Immature natural killer cell (primary cell): ENCODE measurements around the gene OLFM2. TPM values are rescaled to one million over a fixed set of nuclear protein-coding genes. Genes with fewer than 3 reads are reported as not detected.
"Not testable (repeated sequence)": the region's sequence is repeated elsewhere in the genome, so short reads cannot be mapped to it uniquely, and the experiment has no call there.

ENCODE experiments used
- DNase-seq, 3 donors: peaks; one replicate each; pipeline ENCODE4 v3.0.0; 2022; ENCODE audit warnings: mixed read lengths in 1 of 3
- H3K27ac Mint-ChIP-seq, 6 donors: one replicate each; pipeline ENCODE4 v1.8.0; 2020; ENCODE audit warnings: mixed read lengths in 6 of 6, mild to moderate bottlenecking in 5 of 6, inconsistent platforms in 4 of 6, moderate library complexity in 3 of 6
- H3K27me3 Mint-ChIP-seq, 3 donors: one replicate each; pipeline ENCODE4 v1.8.0; 2020 to 2021; ENCODE audit warnings: low read depth in 3 of 3, mild to moderate bottlenecking in 3 of 3, mixed read lengths in 3 of 3, moderate library complexity in 3 of 3, inconsistent platforms in 1 of 3
- H3K36me3 Mint-ChIP-seq, 3 donors: one replicate each; pipeline ENCODE4 v1.8.0; 2020; ENCODE audit warnings: mixed read lengths in 3 of 3, inconsistent platforms in 2 of 3, mild to moderate bottlenecking in 2 of 3
- H3K4me1 Mint-ChIP-seq, 2 donors: one replicate each; pipeline ENCODE4 v1.8.0; 2020; ENCODE audit warnings: inconsistent platforms in 2 of 2, mild to moderate bottlenecking in 2 of 2, mixed read lengths in 2 of 2, moderate library complexity in 1 of 2
- H3K4me3 Mint-ChIP-seq, 5 donors: one replicate each; pipeline ENCODE4 v1.8.0; 2020; ENCODE audit warnings: mild to moderate bottlenecking in 5 of 5, mixed read lengths in 5 of 5, inconsistent platforms in 3 of 5, moderate library complexity in 3 of 5
- H3K9me3 Mint-ChIP-seq, 6 donors: one replicate each; pipeline ENCODE4 v1.8.0; 2020; ENCODE audit warnings: mild to moderate bottlenecking in 6 of 6, mixed read lengths in 6 of 6, inconsistent platforms in 4 of 6, moderate library complexity in 3 of 6
- polyA plus RNA-seq, 3 donors: library from polyadenylated mRNA; unstranded; fragments of 300-500 nt; fragmentation: Illumina TruSeq; gene quantifications; one replicate each; pipeline ENCODE4 v1.2.3, GENCODE V29; 2021

The OLFM2 gene
- polyA plus RNA-seq, 3 donors from 2014 or later: 1.9 to 3.7 (median 3.7) TPM

DNA sequence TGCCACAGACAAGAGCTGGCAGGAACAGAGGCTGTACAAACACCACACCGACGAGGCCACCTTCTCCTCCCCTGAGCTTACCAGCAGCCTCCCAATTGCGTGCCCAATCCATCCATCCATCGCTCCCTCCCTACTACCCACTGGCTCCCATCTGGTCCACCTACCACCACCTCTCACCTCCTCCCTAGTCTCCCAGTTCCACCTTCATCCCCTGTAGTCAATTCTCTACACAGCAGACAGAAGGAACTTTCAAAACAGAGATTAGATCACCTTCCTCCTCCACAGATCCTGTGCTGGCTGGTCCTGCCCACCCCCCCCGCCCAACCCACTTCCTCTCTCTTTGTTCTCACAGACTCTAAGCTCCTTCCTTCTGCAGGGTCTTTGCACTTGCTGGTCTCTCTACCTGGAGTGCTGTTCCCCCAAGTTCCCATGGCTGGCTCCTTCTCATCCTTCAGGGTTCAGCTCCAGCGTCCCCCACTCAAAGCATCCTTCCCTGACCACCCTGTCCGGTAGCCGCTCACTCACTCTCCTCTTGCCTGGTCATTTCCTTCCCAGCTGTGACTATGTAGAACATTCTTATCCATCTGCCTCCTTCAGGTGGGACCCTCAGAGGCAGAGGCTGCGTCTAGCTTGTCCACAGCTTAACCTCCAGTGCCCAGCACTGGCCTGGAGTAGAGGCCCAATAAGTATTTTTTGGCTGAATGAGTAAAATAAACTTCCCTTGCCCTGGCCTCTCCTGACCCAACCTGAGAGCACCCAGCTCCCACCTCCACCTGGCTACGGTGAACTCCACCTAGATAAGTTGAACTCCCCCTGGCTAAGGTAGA, 78.2 kb downstream of the OLFM2 start:
- H3K4me3 Mint-ChIP-seq: peak overlapping the region; percentile 79 to 98 (median 89)
- H3K27ac Mint-ChIP-seq: peak overlapping the region; percentile 88 to 98 (median 94)
- no peaks in the 10 kb centered on the region for H3K9me3 Mint-ChIP-seq
- H3K36me3 Mint-ChIP-seq: peaks cover 4 to 11% (median 8%) of the 10 kb centered on the region in 3 donors
- peaks cover 41 to 45% of the 10 kb centered on the region in 2 donors for H3K4me1 Mint-ChIP-seq
- DNase-seq: peak in 2 of 3 donors; percentile 14 to 20
- peaks cover 0 to 1% (median 1%) of the 10 kb centered on the region in 3 donors for H3K27me3 Mint-ChIP-seq

DNA sequence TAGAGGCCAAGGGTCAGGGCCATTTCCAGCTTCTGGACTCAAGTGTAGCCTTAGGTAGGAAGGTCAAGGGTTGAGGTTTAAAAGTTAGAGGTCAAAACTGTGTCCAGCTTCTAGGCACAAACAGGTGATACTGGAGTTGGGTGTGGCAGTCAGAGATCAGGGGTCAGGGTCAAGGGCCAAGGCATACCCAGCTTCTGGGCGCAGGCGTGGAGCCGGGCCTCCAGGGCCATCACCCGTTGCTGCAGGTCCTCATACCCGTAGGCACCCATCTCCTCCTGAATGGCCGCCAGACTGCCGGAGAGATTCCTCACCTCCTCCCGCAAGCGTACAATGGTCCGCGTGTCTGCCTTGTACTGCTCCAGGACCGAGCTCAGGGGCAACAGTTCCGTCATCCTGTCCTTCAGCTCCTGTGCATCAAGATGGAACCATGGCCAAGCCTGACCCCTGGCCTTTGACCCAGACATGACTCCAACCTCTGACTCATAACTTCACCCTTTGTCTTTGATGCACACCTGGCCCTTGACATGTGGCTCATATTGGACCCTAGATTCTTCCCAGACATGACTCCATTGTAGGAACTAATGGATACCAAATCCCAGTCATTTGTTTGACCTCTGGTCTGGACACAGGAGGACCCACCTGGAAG, 79.1 kb downstream of the OLFM2 start:
- Mint-ChIP-seq H3K27ac (peak overlapping the region; percentile 88 to 98 (median 94)), H3K4me1 (peaks cover 39 to 41% of the 10 kb centered on the region in 2 donors), H3K4me3 (peak overlapping the region; percentile 79 to 98 (median 89))

DNA sequence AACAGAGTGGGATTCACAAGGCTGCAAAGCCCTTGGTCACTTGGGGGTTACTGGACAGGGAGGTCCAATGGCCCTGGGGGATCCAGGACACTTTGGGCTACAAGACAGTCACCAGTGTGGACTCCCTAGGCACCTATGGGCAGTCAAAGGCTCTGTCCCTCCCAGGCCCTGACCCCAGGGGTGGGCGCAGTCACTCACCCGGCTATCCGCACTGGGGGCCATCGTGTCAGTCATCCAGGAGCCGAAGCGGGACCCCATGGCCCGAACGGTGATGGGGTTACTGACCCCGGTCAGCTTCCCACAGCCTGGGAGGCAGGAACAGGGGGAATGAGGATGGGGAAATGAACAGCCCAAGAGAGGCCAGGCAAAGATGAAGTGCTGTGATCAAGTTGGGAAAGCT, 79.7 kb downstream of the OLFM2 start:
- no peak for DNase-seq
- Mint-ChIP-seq H3K4me1 (peaks cover 38 to 39% of the 10 kb centered on the region in 2 donors), H3K27ac (peak overlapping the region in 5 of 6 donors; percentile 26 to 82 (median 55)), H3K4me3 (peak overlapping the region; percentile 27 to 72 (median 65)), H3K27me3 (peaks cover 0 to 1% (median 1%) of the 10 kb centered on the region in 3 donors), H3K36me3 (peaks cover 4 to 11% (median 8%) of the 10 kb centered on the region in 3 donors), H3K9me3 (no peaks in the 10 kb centered on the region)

More for the DNA sequence above, 79.1 kb downstream of the OLFM2 start:
- DNase-seq: no peak
- H3K36me3 Mint-ChIP-seq: peaks cover 4 to 11% (median 8%) of the 10 kb centered on the region in 3 donors
- H3K27me3 Mint-ChIP-seq: peaks cover 0 to 1% (median 1%) of the 10 kb centered on the region in 3 donors
- H3K9me3 Mint-ChIP-seq: no peaks in the 10 kb centered on the region

DNA sequence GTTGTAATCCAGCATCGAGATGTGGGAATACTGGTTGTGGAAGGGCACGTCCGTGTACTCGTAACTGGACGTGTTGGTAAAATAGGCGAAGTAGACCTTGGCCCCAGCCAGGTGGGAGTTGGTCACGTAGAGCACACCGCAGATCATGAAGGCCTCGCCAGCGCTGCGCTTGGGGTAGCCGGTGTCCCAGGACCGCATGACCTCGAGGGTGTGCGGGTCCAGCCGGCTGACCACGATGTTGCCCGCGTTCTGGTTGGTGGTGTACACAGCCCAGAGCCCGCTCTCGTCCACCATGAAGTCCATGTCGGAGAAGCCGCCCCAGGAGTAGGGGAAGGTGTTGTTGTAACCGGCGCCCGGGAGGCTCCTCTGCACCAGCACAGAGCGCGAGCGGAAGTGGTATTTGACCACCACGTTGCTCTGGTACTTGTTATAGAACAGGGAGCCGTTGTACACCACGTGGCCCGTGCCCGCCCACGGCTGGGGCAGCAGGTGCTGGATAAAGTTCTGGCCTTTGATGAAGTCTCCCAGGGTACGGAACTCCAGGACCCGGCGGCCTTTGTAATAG, 82.0 kb downstream of the OLFM2 start:
- peaks cover 0 to 3% (median 1%) of the 10 kb centered on the region in 3 donors for H3K27me3 Mint-ChIP-seq
- H3K27ac Mint-ChIP-seq: no peak overlapping the region
- H3K4me3 Mint-ChIP-seq: no peak overlapping the region
- H3K9me3 Mint-ChIP-seq: no peaks in the 10 kb centered on the region
- peaks cover 36% of the 10 kb centered on the region in 2 donors for H3K4me1 Mint-ChIP-seq
- no peak for DNase-seq
- H3K36me3 Mint-ChIP-seq: peaks cover 4 to 11% (median 8%) of the 10 kb centered on the region in 3 donors

GRCh38 chr19:9850235-9850959, 85.9 kb downstream of the OLFM2 start:
- Mint-ChIP-seq H3K4me3 (no peak overlapping the region), H3K36me3 (peaks cover 4 to 6% (median 4%) of the 10 kb centered on the region in 3 donors), H3K27me3 (peaks cover 0 to 2% (median 1%) of the 10 kb centered on the region in 3 donors), H3K27ac (peak overlapping the region in 1 of 6 donors; percentile 40), H3K9me3 (no peaks in the 10 kb centered on the region), H3K4me1 (peaks cover 15 to 18% of the 10 kb centered on the region in 2 donors)
- no peak for DNase-seq

DNA sequence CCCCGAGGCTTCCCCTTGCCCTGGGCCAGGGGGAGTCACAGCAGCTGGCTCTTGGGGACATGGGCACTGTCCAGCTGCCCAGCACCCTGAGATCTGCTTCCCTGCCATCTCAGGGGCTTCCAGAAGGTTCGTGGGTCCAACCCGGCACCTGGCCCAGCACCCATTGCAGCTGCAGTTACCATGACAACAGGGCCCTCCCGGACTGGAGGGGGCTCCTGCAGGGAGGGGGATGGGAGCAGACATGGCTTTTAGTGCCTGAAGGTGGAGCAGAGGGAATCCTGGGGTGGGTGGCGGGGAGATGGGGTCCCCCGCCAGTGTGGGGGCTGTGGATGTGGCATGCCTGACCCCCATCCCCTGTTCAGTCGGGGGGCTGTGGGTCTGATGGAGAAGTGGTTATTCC, 86.5 kb downstream of the OLFM2 start:
- no peak overlapping the region for H3K4me3 Mint-ChIP-seq
- peaks cover 0 to 2% (median 1%) of the 10 kb centered on the region in 3 donors for H3K27me3 Mint-ChIP-seq
- no peaks in the 10 kb centered on the region for H3K9me3 Mint-ChIP-seq
- H3K4me1 Mint-ChIP-seq: peaks cover 19 to 24% of the 10 kb centered on the region in 2 donors
- peaks cover 4 to 9% (median 8%) of the 10 kb centered on the region in 3 donors for H3K36me3 Mint-ChIP-seq
- H3K27ac Mint-ChIP-seq: peak overlapping the region in 1 of 6 donors; percentile 7
- no peak for DNase-seq

GRCh38 chr19:9848762-9849161, 87.6 kb downstream of the OLFM2 start:
- Mint-ChIP-seq H3K27me3 (peaks cover 0 to 2% (median under 1%) of the 10 kb centered on the region in 3 donors), H3K9me3 (no peaks in the 10 kb centered on the region), H3K36me3 (peaks cover 2 to 7% (median 6%) of the 10 kb centered on the region in 3 donors), H3K4me3 (no peak overlapping the region), H3K27ac (no peak overlapping the region), H3K4me1 (peaks cover 20 to 21% of the 10 kb centered on the region in 2 donors)
- DNase-seq: no peak

DNA sequence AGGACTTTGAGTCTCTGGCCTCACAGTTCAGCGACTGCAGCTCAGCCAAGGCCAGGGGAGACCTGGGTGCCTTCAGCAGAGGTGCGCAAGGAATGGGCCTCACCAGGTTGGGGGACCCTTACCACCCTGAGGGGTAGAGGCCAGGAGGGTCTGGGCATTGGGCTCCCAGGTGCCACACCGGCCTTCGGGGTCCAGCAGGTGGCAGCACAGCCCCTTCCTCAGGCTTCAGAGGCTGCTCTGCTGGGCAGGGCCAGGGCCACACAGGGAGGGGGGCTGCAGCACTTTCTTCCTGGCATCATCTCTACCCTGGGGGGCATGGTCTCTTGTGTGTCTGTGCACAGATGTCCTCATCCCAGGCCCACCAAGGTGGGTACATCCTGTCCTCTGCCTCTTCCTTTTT, 88.3 kb downstream of the OLFM2 start:
- Mint-ChIP-seq H3K4me3 (no peak overlapping the region), H3K27ac (no peak overlapping the region), H3K36me3 (peaks cover 5 to 12% (median 10%) of the 10 kb centered on the region in 3 donors), H3K4me1 (peaks cover 19 to 24% of the 10 kb centered on the region in 2 donors), H3K27me3 (peaks cover 0 to 2% (median 0%) of the 10 kb centered on the region in 3 donors), H3K9me3 (no peaks in the 10 kb centered on the region)
- DNase-seq: peak; percentile 13 to 38 (median 26)

DNA sequence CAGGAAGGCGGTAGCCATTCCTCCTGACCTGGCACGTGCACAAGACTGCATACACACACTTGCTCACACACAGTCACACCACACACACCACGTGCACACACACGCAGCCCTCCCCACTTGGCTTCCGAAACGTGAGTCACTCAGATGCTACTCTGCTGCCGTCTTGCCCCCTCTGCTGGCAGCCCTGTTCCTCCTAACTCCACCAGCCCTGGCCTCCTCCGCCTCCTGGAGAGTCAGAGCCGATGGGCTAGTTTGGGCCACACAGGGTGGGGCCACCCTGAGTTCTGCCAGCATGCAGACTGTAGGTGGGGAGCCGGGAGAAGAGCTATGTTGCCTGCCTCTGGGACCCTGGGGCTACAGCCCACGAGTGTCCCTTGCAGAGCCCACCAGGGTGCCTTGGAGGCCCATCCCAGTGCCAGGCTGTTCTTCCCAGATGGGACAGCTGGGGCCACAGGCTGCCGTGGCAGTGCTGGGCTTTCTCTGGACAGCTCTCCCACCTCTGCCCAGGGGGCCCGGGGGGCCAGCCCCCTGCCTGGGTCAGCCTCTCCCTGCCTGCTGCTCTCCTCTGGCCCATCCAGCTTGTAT, 89.1 kb downstream of the OLFM2 start:
- no peak for DNase-seq
- H3K9me3 Mint-ChIP-seq: no peaks in the 10 kb centered on the region
- no peak overlapping the region for H3K27ac Mint-ChIP-seq
- peaks cover 0 to 2% (median 0%) of the 10 kb centered on the region in 3 donors for H3K27me3 Mint-ChIP-seq
- H3K36me3 Mint-ChIP-seq: peaks cover 5 to 17% (median 11%) of the 10 kb centered on the region in 3 donors
- H3K4me3 Mint-ChIP-seq: no peak overlapping the region
- peaks cover 19 to 24% of the 10 kb centered on the region in 2 donors for H3K4me1 Mint-ChIP-seq

GRCh38 chr19:9843626-9844273, 92.6 kb downstream of the OLFM2 start:
- DNase-seq, H3K27me3 Mint-ChIP-seq, H3K9me3 Mint-ChIP-seq, H3K4me3 Mint-ChIP-seq: not testable (repeated sequence)
- peak overlapping the region in 1 of 6 donors; percentile 46 for H3K27ac Mint-ChIP-seq
- peaks cover 19 to 25% of the 10 kb centered on the region in 2 donors for H3K4me1 Mint-ChIP-seq
- H3K36me3 Mint-ChIP-seq: peaks cover 12 to 38% (median 20%) of the 10 kb centered on the region in 3 donors

DNA sequence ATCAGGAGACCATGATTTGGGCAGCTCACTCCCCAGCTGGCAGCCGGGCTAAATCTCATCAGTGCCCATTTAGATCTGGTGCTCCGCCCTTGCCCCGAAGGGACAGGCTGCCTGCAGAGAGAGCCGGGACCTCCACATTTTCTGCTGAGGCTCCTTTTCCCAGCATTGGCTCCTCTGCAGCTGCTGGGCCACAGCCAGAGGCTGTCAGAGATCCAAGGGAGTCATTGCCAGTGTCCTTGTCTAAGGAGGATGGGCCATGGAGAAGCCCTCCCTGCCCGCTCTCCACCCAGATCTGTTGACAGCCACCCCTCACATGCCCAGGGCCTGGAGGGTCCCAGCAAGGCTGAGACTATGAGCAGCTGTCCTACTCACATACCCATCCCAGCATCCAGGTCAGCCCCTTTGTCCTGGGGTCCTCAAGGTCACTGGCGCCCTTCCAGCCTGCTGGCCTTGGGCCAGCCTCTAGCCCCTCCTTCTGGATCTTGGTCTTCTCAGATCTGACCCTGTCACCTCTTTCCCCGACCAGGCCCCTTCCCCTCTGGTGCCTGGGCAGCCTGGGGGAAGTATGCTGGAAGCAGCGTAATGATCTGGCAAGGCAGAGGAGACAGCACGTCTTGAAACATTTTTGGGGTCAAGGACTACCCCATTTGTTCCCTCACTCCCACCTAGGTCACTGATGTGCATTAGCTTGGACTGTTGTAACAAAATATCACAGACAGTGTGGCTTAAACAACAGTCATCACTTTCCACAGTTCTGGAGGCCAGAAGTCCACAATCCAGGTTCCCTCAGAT, 93.3 kb downstream of the OLFM2 start:
- Mint-ChIP-seq H3K27me3 (no peaks in the 10 kb centered on the region), H3K4me3 (no peak overlapping the region), H3K4me1 (peaks cover 19 to 27% of the 10 kb centered on the region in 2 donors), H3K36me3 (peaks cover 12 to 39% (median 20%) of the 10 kb centered on the region in 3 donors), H3K27ac (peak overlapping the region in 1 of 6 donors; percentile 46), H3K9me3 (no peaks in the 10 kb centered on the region)
- no peak for DNase-seq

DNA sequence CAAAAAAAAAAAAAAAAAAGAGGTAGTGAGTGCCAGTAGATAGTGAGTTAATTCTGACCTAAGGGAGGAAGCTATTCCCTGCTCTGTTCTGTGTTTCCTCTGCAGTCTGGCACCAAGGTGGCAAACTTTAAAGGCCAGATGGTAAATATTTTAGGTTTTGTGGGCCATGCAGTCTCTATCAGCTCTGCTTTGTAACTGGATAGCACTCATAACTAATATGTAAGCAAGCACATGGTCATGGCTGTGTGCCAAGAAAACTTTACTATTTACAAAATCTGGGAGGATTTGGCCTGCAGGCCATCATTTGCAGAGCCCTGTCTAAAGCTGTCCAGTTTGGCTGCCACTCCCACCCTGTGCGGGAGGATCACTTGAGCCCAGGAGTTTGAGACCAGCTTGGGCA, 96.9 kb downstream of the OLFM2 start:
- Mint-ChIP-seq H3K36me3 (peaks cover 12 to 35% (median 14%) of the 10 kb centered on the region in 3 donors), H3K27ac (no peak overlapping the region)

More for the DNA sequence above, 96.9 kb downstream of the OLFM2 start:
- H3K27me3 Mint-ChIP-seq: peaks cover 5 to 7% (median 6%) of the 10 kb centered on the region in 3 donors
- peaks cover 17 to 27% of the 10 kb centered on the region in 2 donors for H3K4me1 Mint-ChIP-seq
- no peak for DNase-seq
- H3K9me3 Mint-ChIP-seq: no peaks in the 10 kb centered on the region
- H3K4me3 Mint-ChIP-seq: no peak overlapping the region
